HCT116 (cell line): ENCODE data around the gene NOS3. TPM values are rescaled to one million over a fixed set of nuclear protein-coding genes. Genes with fewer than 3 reads are reported as not detected.

Experiments
- ATAC-seq: fragments of 200-7000 bp; cut with Tn5 transposase; 2 replicates; pipeline ENCODE4 v1.9.1; 2020; ENCODE audit warnings: mild to moderate bottlenecking, moderate library complexity
- BruUV-seq: library from RNA; stranded (reverse); fragments of 400-500 nt; replicated peaks from 2 replicates; lab custom pipeline; 2021; lab: Mats Ljungman, UMichigan
- CTCF ChIA-PET: fragments of 300-600 bp; sonication (Branson Sonifier 250); formaldehyde crosslinking; loops from one replicate; lab custom pipeline; 2021; ENCODE audit warnings: antibody characterized with exemption; lab: Charles Lee
- POLR2A ChIA-PET: fragments of 300-600, 350-600 bp; sonication (Branson Sonifier 250); formaldehyde crosslinking; loops from one replicate; lab custom pipeline; 2021; ENCODE audit warnings: antibody characterized with exemption; lab: Charles Lee
- RAD21 ChIA-PET, 2 experiments: fragments of 300-600 bp; sonication (Branson Sonifier 250); formaldehyde crosslinking; loops; one replicate each; lab custom pipeline; 2023; ENCODE audit warnings: low total read pairs in 2 of 2; ENCODE audit not compliant: uncharacterized antibody in 2 of 2, unreplicated experiment in 2 of 2, low non-redundant PET in 1 of 2; lab: Charles Lee
- DNase-seq: peaks from one replicate; pipeline ENCODE4 v3.0.0-alpha.2; 2010; ENCODE audit warnings: low read depth, low spot score
- H2AFZ ChIP-seq: fragments of 200-600 bp; shearing (Covaris generic), sonication (generic); 2 replicates; pipeline ENCODE4 v1.6.1; 2017; ENCODE audit warnings: low read depth, mixed run types, mixed read lengths, antibody characterized with exemption, low read length; ENCODE audit not compliant: poor library complexity, severe bottlenecking
- H3K27ac ChIP-seq: 2 replicates; pipeline ENCODE4 v1.5.1; 2012; ENCODE audit warnings: low read depth, low read length
- H3K27me3 ChIP-seq: fragments of 200-600 bp; sonication (generic); 2 replicates; pipeline ENCODE4 v1.6.1; 2016; ENCODE audit warnings: mixed run types, low read length, mixed read lengths; ENCODE audit not compliant: insufficient read depth
- H3K36me3 ChIP-seq, 2 experiments: fragments of 200-500 bp in 1 of 2; fragments of 200-600 bp in 1 of 2; sonication (Bioruptor generic) in 1 of 2; sonication (generic) in 1 of 2; 2 replicates each; pipeline versions ENCODE4 v1.5.1 to v1.6.1; 2014 to 2016; ENCODE audit warnings: low read length in 2 of 2, inconsistent platforms in 1 of 2, mixed read lengths in 1 of 2, mixed run types in 1 of 2; ENCODE audit not compliant: insufficient read depth in 2 of 2, control insufficient read depth in 1 of 2
- H3K4me1 ChIP-seq, 2 experiments: fragments of 200-600 bp in 1 of 2; sonication (generic) in 1 of 2; 2 replicates each; pipeline versions ENCODE4 v1.5.1 to v1.6.1; 2012 to 2017; ENCODE audit warnings: low read length in 2 of 2, inconsistent platforms in 1 of 2, mild to moderate bottlenecking in 1 of 2, mixed read lengths in 1 of 2, mixed run types in 1 of 2, moderate library complexity in 1 of 2; ENCODE audit not compliant: insufficient read depth in 2 of 2, control insufficient read depth in 1 of 2
- H3K4me2 ChIP-seq: fragments of 200-600 bp; sonication (generic); 2 replicates; pipeline ENCODE4 v1.6.1; 2017; ENCODE audit warnings: mixed run types, low read length, mixed read lengths
- H3K4me3 ChIP-seq, 2 experiments: fragments of 200-600 bp in 1 of 2; sonication (generic) in 1 of 2; replicated peaks in 1 of 2; 2 replicates each; pipeline ENCODE4 v1.5.1; 2011 to 2016; ENCODE audit warnings: low read length in 2 of 2, control low read depth in 1 of 2, low read depth in 1 of 2, mild to moderate bottlenecking in 1 of 2, mixed read lengths in 1 of 2, mixed run types in 1 of 2
- H3K79me2 ChIP-seq: fragments of 200-600 bp; sonication (generic); 2 replicates; pipeline ENCODE4 v1.6.1; 2017; ENCODE audit warnings: mild to moderate bottlenecking, mixed run types, low read length, moderate library complexity, mixed read lengths; ENCODE audit not compliant: insufficient read depth
- H3K9ac ChIP-seq: fragments of 200-600 bp; sonication (generic); 2 replicates; pipeline ENCODE4 v1.6.1; 2016; ENCODE audit warnings: low read length, mixed read lengths
- H3K9me2 ChIP-seq: fragments of 200-600 bp; sonication (generic), shearing (Covaris generic); 2 replicates; pipeline ENCODE4 v1.6.1; 2017; ENCODE audit warnings: mixed run types, mild to moderate bottlenecking, moderate library complexity; ENCODE audit not compliant: insufficient read depth
- H3K9me3 ChIP-seq, 2 experiments: fragments of 200-500 bp in 1 of 2; fragments of 200-600 bp in 1 of 2; sonication (Bioruptor generic) in 1 of 2; sonication (generic) in 1 of 2; 2 replicates each; pipeline ENCODE4 v1.6.1; 2014 to 2017; ENCODE audit warnings: low read length in 2 of 2, mixed read lengths in 2 of 2, inconsistent platforms in 1 of 2, low read depth in 1 of 2, mild to moderate bottlenecking in 1 of 2, mixed run types in 1 of 2, moderate library complexity in 1 of 2; ENCODE audit not compliant: control insufficient read depth in 1 of 2, insufficient read depth in 1 of 2
- H4K20me1 ChIP-seq: fragments of 200-600 bp; sonication (generic), shearing (Covaris generic); 2 replicates; pipeline ENCODE4 v1.6.1; 2017; ENCODE audit warnings: mixed run types, mild to moderate bottlenecking, moderate library complexity; ENCODE audit not compliant: insufficient read depth
- CBX3 ChIP-seq: IDR thresholded peaks from 2 replicates; pipeline ENCODE4 v1.6.1; 2012; ENCODE audit warnings: low read depth
- EGR1 ChIP-seq: IDR thresholded peaks from 2 replicates; pipeline ENCODE4 v1.6.1; 2012; ENCODE audit warnings: low read depth
- ELF1 ChIP-seq: IDR thresholded peaks from 2 replicates; pipeline ENCODE4 v1.6.1; 2012; ENCODE audit warnings: low read depth, borderline replicate concordance
- EZH2phosphoT487 ChIP-seq: fragments of 200-600 bp; IDR thresholded peaks from 2 replicates; pipeline ENCODE4 v1.6.1; 2018; ENCODE audit warnings: antibody characterized with exemption, borderline replicate concordance
- MAX ChIP-seq: IDR thresholded peaks from 2 replicates; pipeline ENCODE4 v1.6.1; 2012
- POLR2A ChIP-seq: IDR thresholded peaks from 2 replicates; pipeline ENCODE4 v1.7.0; 2011; ENCODE audit warnings: borderline replicate concordance; ENCODE audit not compliant: insufficient read depth, insufficient read length; ENCODE audit errors: extremely low read depth
- REST ChIP-seq: IDR thresholded peaks from 2 replicates; pipeline ENCODE4 v1.6.1; 2012; ENCODE audit warnings: low read depth
- SRF ChIP-seq: IDR thresholded peaks from 2 replicates; pipeline ENCODE4 v1.6.1; 2012; ENCODE audit warnings: low read depth
- ZFX ChIP-seq: fragments of 450-650 bp; IDR thresholded peaks from 2 replicates; pipeline ENCODE4 v1.6.1; 2017
- intact Hi-C: fragments of 100-400 bp; cut with micrococcal nuclease; formaldehyde crosslinking; loops from 2 replicates; pipeline ENCODE4 v1.10.0; 2022
- total RNA-seq: library from RNA; stranded (reverse); gene quantifications from one replicate; pipeline ENCODE4 v1.2.1, GENCODE V29; 2021; ENCODE audit not compliant: unreplicated experiment

NOS3 gene
- total RNA-seq, 1 experiment from 2014 or later, result 35.8 TPM

DNA sequence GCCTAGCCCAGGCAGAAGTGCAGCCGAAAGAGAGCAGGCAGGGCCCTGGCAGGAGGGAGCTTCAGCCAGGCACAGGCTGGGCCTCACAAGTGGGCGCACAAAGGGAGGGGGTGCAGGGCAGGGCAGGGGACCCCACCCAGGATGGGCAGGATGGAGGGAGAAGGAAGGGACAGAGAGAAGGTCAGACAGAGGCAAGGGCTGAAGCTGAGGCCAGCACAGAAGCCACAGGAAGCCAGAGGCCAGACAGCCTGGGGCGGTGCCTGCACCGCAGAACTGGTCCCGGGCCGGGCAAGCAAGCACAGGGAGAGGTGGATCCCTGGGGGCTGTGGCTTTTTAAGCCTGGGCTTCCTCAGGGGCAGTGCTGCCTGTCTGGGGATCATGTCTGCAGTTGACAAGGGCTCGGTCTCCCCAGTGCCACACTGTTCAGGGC lies 16.7 kb downstream of the NOS3 start:
- no peak for ATAC-seq
- no TSS peak for BruUV-seq

GRCh38 chr7:151008143-151008510 lies 17.3 kb downstream of the NOS3 start:
- peak overlapping the region; percentile 75 for H2AFZ ChIP-seq
- peak overlapping the region; percentile 94 for H3K4me2 ChIP-seq
- DNase-seq (no peak), ATAC-seq (no peak)
- ChIA-PET CTCF (interaction anchor here (1.0 to 5.4 kb wide), 11 partner anchors 9 to 132 kb away, joined by 3 to 59 read pairs (median 6); partner anchors contain the start of gene ABCB8), POLR2A (interaction anchor here (0.7 to 1.2 kb wide), 3 partner anchors 16 to 131 kb away, joined by 3 to 4 read pairs (median 3); partner anchors contain the start of gene ATG9B), RAD21 (interaction anchor here in 1 of 2 experiments (0.9 kb wide), 1 partner anchor 42 kb away, joined by 3 read pairs; no protein-coding TSS in a partner anchor)
- peaks cover 16 to 50% of the 10 kb centered on the region in 2 experiments; a peak in 3 of 4 replicates for H3K4me1 ChIP-seq
- peaks cover 4% of the 10 kb centered on the region; the same call in 1 of the 2 replicates for H3K79me2 ChIP-seq
- no TSS peak for BruUV-seq
- H3K4me3 ChIP-seq, result peak overlapping the region; percentile 72 to 73
- no peaks in the 10 kb centered on the region for H3K9me2 ChIP-seq
- no peaks in the 10 kb centered on the region for H3K36me3 ChIP-seq
- H4K20me1 ChIP-seq, result no peaks in the 10 kb centered on the region
- peak overlapping the region; percentile 81 for H3K9ac ChIP-seq
- intact Hi-C loops, result loop anchor here (1.0 kb wide), 1 partner anchor 30 kb away; the partner anchor contains the start of gene KCNH2
- no peaks in the 10 kb centered on the region for H3K9me3 ChIP-seq
- peak overlapping the region; percentile 29 for H3K27ac ChIP-seq
- no peaks in the 10 kb centered on the region for H3K27me3 ChIP-seq
- no peak for TF ChIP-seq SRF
- no peak for TF ChIP-seq EGR1
- TF ChIP-seq REST, result no peak
- no peak for TF ChIP-seq EZH2phosphoT487
- no peak for TF ChIP-seq ZFX
- no peak for TF ChIP-seq CBX3
- no peak for TF ChIP-seq POLR2A
- TF ChIP-seq ELF1, result no peak
- no peak for TF ChIP-seq MAX

More for the DNA sequence above, 16.7 kb downstream of the NOS3 start:
- Histone ChIP-seq H3K9ac (0 out of 2 replicates have a peak overlapping the region, but pooled peaks have one; percentile 81), H2AFZ (no peak overlapping the region), H3K4me3 (no peak overlapping the region), H3K79me2 (peaks cover 4% of the 10 kb centered on the region; the same call in 1 of the 2 replicates), H3K36me3 (no peaks in the 10 kb centered on the region), H3K9me2 (no peaks in the 10 kb centered on the region), H3K4me2 (peak overlapping the region; percentile 94), H3K9me3 (no peaks in the 10 kb centered on the region), H3K27me3 (no peaks in the 10 kb centered on the region), H3K4me1 (peaks cover 16 to 44% of the 10 kb centered on the region in 2 experiments; a peak in 3 of 4 replicates), H3K27ac (no peak overlapping the region), H4K20me1 (no peaks in the 10 kb centered on the region)
- POLR2A ChIA-PET, result no interaction called here
- CTCF ChIA-PET, result interaction anchor here (1.1 to 5.4 kb wide), 3 partner anchors 13 to 43 kb away, joined by 3 to 59 read pairs (median 4); no protein-coding TSS in a partner anchor
- DNase-seq, result no peak
- RAD21 ChIA-PET, result no interaction called here
- intact Hi-C loops, result no loop called here
- TF ChIP-seq CBX3, result no peak
